HG03175 (cell line): ENCODE data around the gene TSR1.

Source experiments
- ATAC-seq: cut with Tn5 transposase; IDR thresholded peaks from one replicate; pipeline ENCODE4 v1.9.1; 2021; ENCODE audit warnings: mild to moderate bottlenecking, moderate library complexity; ENCODE audit not compliant: unreplicated experiment

TSR1 gene

GRCh38 chr17:2289878-2290478 lies 46.3 kb downstream of the TSR1 start:
- no peak for ATAC-seq

- ATAC-seq: no peak
Observed at GRCh38 chr17:2283302-2283701, 53.0 kb downstream of the TSR1 start.

DNA sequence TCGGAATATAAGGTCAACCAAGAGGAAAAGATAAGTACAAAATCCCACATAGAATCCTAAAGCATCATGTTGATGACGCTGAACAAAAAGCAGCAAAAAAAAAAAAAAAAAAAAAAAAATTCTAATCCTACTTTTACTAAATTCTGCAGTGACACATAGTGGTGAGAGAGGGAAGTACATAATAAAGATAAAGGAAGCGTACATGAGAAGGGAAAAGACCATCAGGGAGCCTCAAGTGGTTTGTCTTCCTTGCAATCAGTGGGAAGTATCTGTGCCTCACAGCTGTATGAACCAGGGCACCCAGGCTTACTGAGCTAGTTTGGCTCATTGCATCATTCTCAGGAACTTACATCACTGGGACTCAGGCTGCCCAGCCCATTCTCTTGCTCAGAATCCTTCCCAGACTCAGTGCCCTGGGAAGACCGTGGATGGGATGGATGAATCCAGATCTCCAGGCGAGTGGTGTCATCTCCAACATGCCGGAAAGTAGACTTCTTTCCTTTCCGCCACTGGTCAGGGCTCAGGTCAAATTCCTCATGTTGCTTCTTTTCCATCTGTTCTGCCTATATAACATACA lies 53.9 kb downstream of the TSR1 start:
- no peak for ATAC-seq

DNA sequence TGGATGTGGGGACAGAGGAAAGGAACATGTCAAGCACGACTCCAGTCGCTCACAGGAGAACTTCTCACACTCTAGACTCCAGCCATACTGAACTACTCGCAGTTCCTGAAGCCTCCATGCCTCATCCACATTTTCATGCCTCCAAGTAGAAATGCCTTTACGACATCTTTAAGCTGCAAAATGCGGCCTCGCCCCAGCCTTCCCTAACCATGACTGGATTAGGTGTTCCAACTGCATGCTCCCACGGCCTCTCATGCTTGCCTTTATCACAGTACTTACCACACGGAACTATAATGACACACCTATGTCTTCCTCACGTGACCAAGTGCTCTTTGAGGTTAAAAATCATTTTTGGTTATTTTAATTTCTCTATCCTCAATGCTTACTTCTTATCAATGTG lies 56.5 kb downstream of the TSR1 start:
- ATAC-seq: no peak

GRCh38 chr17:2277429-2278170 lies 58.7 kb downstream of the TSR1 start:
- ATAC-seq: no peak

DNA sequence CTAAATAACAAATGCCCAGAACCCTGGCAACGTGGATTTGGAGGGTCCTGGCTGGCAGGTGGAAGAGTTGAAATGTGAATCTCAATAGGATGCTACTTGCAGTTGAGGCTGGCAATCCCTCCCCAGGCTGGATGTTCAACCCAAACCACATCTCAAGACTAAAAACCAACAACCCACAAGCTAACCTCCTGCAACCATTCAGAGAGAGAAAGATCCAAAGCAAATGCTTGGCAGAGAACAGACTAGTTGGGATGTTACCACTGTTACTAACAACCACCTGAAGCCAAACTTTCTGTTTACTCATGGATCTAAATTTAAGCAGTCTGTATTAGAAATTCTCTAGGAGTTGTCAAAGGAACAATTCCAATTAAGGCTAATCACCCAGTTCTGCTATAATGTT lies 60.5 kb downstream of the TSR1 start:
- ATAC-seq: no peak

DNA sequence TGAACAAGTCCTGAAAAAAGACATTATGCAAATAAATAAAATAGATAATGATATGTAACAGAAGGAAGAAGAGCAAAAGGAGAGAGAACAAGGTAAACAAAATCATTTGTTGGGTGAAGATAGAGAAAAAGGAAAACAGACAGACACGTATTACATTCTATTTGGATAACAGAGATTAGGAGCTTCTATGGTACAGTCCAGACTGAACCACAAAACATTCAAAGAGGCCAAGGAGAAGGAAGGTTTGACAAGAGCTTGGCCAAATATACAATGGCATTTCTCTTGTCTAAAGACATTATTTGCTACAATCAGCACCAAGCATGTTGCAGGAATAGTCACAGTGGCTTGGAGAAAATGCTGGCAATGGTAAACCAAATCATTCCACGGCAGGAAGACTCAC lies 61.8 kb downstream of the TSR1 start:
- no peak for ATAC-seq
